ENCODE results near the gene RRP1B. TPM values are rescaled to one million over a fixed set of nuclear protein-coding genes. Genes with fewer than 3 reads are reported as not detected.

RRP1B gene
- total and polyA plus RNA-seq, 9 of the 15 experiments (the other 6 are each of a cell fraction or from before 2014, with no cell fraction given), result 6.8 to 66.6 (median 41.9) TPM

- no peak for TF ChIP-seq ZNF76 (CRISPR knock-in tag; IDR thresholded peaks at IDR 0.05; ENCODE audit: borderline replicate concordance)
- TF ChIP-seq MAFG (tag; conservative IDR thresholded peaks at IDR 0.05), result no peak
- TF ChIP-seq, protein P1, sequence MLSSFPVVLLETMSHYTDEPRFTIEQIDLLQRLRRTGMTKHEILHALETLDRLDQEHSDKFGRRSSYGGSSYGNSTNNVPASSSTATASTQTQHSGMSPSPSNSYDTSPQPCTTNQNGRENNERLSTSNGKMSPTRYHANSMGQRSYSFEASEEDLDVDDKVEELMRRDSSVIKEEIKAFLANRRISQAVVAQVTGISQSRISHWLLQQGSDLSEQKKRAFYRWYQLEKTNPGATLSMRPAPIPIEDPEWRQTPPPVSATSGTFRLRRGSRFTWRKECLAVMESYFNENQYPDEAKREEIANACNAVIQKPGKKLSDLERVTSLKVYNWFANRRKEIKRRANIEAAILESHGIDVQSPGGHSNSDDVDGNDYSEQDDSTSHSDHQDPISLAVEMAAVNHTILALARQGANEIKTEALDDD (IDR thresholded peaks at IDR 0.05), result no peak
- TF ChIP-seq FIP1L1 (IDR thresholded peaks at IDR 0.05; ENCODE audit: low read depth, low read length, poor library complexity, severe bottlenecking), result no peak
- 0 out of 2 replicates have a peak, but pooled peaks have one; percentile 10 for TF ChIP-seq ZNF589 (CRISPR knock-in tag; IDR thresholded peaks at IDR 0.05; ENCODE audit: low read depth)
- no peak for TF ChIP-seq E2F5 (CRISPR knock-in tag; IDR thresholded peaks at IDR 0.05)
- TF ChIP-seq L3MBTL2 (IDR thresholded peaks at IDR 0.05), result peak; percentile 20
- TF ChIP-seq POLR2B (IDR thresholded peaks at IDR 0.05; ENCODE audit: low read depth, partially characterized antibody), result peak; percentile 47
- peak; percentile 38 for TF ChIP-seq ETV5 (CRISPR knock-in tag; IDR thresholded peaks at IDR 0.05; ENCODE audit: low read depth)
- TF ChIP-seq SAFB2 (IDR thresholded peaks at IDR 0.05; ENCODE audit: borderline replicate concordance, low read depth, low read length, severe bottlenecking), result no peak
- no peak for TF ChIP-seq E2F8 (IDR thresholded peaks at IDR 0.05; ENCODE audit: low read depth, partially characterized antibody)
- TF ChIP-seq, protein P2, sequence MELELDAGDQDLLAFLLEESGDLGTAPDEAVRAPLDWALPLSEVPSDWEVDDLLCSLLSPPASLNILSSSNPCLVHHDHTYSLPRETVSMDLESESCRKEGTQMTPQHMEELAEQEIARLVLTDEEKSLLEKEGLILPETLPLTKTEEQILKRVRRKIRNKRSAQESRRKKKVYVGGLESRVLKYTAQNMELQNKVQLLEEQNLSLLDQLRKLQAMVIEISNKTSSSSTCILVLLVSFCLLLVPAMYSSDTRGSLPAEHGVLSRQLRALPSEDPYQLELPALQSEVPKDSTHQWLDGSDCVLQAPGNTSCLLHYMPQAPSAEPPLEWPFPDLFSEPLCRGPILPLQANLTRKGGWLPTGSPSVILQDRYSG (tag; conservative IDR thresholded peaks at IDR 0.05; ENCODE audit: low read depth), result no peak
Observed at GRCh38 chr21:43718872-43719747, 59.8 kb downstream of the RRP1B start, which contains the start of gene PDXK (continued).

Data from K562 (cell line).